Measurements from ENCODE around the gene PTCH1.
A peak's percentile ranks its signal among the peaks of the same experiment; 100 is the strongest.

PTCH1 gene

DNA sequence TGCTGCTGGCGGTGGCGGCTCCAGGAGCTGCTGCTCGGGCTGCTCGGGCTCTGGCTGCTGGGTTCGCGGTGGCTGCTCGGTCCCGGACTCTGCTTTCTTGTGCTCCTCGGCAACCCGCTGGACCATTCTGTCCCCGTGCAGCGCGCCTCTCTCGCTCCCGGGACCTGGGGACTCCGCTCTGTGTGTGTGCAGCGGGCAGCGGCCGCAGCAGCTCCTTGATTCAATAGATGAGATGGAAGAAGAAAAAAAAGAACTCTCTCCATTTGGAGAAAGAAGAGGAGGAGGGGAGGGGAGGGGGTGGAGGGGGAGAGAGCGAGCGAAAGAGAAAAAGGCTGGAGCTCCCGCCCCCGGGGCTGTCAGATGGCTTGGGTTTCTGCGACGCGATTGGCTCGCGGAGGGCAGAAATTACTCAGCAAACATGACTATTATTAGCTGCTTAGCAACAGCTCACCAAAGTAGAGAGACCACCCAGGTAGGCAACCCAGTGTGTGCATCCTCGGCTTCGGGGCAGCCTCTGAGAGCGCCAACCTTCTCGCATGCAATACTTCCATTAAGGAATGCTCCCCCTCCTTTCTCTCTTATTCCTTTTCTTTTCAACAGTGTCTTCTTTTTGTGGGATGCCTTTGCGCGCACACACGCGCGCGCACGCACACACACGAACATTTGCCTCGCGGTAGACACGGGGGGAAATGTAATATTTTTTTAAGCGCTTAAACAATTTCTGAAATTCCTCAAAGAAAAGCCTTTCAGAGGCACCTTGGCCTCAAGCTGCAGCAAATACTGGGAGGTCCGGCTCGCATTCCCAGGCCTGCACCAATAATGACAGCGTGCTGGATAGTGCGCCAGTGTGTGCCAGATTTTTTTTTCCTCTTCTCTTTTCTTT, 7.6 kb downstream of the PTCH1 start:
- peak; percentile 92 for DNase-seq (ENCODE audit: low spot score)
- TF ChIP-seq, protein P1, sequence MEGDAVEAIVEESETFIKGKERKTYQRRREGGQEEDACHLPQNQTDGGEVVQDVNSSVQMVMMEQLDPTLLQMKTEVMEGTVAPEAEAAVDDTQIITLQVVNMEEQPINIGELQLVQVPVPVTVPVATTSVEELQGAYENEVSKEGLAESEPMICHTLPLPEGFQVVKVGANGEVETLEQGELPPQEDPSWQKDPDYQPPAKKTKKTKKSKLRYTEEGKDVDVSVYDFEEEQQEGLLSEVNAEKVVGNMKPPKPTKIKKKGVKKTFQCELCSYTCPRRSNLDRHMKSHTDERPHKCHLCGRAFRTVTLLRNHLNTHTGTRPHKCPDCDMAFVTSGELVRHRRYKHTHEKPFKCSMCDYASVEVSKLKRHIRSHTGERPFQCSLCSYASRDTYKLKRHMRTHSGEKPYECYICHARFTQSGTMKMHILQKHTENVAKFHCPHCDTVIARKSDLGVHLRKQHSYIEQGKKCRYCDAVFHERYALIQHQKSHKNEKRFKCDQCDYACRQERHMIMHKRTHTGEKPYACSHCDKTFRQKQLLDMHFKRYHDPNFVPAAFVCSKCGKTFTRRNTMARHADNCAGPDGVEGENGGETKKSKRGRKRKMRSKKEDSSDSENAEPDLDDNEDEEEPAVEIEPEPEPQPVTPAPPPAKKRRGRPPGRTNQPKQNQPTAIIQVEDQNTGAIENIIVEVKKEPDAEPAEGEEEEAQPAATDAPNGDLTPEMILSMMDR (IDR thresholded peaks at IDR 0.05): no peak
- Histone ChIP-seq H3K4me3 (peak overlapping the region; percentile 80), H3K27ac (peak overlapping the region; percentile 88 to 93)

DNA sequence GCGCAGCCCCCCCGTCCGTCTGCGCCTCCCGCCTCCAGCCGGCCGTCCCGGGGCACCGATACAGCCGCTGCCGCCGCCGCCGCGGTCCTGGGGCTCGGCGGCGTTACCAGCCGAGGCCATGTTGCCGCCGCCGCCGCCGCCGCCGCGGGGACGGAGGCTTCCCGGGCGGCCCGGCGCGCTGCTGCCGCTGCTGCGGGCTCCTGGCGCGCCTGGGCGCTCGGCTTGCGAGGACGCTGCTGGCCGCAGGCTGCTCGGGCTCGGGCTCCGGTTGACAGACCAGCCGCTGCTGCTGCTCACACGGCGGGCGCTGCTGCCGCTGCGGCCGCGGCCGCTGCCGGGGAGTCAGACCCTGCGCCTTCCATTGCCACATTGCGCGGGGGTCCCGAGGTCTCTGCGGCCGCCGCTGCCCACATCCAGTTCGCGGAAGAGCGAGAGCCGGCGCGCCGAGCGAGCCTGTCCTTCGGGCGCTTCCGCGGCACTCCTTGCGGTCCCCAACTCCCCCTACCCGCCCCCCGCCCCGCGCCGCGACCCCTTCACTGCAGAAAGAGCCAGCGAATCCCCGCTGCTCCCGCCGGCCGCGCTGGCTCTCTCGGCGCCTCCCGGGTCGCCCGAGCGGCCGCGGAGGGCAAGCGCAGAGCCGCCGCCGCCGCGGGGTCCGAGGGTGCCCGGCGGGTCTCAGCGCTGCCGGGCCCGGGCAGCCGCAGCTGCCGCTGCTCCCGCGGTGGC, 8.4 kb downstream of the PTCH1 start:
- DNase-seq (ENCODE audit: low spot score): no peak
- TF ChIP-seq, protein P1 (IDR thresholded peaks at IDR 0.05): no peak
- peak overlapping the region; percentile 88 to 93 for H3K27ac ChIP-seq
- H3K4me3 ChIP-seq: peak overlapping the region; percentile 80

DNA sequence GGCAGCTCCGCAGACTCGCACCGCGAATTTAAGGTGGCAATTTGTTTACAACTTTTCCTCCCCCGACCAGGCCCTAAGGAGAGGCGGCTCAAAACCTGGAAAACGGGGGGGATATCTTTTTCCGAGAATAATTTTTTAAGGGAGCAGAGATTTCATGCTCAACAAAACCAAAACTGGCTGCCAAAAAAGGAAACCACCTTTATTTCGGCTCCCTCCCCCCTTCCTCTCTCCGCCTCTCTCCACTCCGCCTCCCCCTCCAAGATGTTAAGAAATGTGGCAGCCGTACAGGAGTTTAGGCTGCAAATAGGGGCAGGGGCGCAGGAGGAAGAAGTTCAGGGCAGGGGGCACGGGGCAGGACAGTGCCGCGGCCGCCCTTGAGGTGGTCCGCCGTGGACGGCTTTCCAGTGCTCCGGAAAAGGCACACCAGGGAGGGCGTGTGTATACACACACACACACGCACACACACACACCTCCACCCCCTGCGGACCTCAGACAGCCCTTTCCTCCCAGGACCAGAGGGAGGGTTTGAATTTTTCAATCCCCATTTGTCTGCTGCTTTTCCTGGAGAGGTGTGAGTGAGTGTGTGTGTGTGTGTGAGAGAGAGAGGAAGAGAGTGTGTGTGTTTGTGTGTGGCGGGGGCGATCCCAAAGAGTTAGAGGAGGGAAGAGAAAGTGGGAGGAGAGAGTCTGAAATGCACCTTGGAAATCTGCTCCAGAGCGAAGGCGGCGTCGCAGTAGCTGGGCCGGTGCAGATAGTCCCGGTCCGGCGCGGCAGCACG, 9.1 kb downstream of the PTCH1 start:
- peak overlapping the region; percentile 88 to 93 for H3K27ac ChIP-seq
- peak overlapping the region; percentile 80 for H3K4me3 ChIP-seq
- no peak for DNase-seq (ENCODE audit: low spot score)
- TF ChIP-seq, protein P1 (IDR thresholded peaks at IDR 0.05): no peak

DNA sequence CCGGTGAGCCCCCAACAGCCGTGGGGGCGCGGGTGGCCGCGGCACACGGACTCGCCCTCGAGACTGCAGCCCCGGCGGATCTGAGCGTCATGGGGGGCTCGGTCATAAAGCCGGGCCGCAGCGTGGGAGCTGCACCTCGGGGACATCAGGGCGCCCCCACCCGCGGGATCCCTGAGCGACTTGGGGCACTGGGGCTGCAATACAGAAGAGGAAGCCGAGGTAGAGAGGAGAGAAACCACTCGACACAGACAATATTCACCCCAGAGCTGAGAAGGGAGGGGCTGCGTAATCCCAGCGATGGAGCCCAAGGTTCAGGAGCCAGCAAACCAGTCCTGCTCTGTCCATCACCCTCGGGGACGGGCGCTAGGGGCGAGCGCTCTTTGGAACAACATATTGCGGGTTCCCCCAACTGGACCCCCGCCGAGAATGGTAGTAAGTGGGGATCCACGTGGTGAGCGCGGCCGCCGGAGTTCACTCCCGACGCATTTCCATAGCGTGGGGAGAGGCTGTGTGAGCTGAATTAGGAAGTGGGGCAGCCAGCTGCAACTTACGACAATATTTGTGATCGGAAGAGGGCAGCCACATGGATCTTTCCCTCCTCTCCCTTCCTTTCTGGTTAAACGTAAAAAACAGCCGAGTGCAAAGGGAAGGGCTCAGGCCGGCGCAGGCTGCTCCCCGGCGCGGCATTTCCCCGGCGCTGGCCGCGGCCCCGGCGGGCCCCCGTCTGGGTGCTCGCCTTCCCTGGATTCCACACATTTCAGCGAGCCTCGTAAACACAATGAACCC, 9.9 kb downstream of the PTCH1 start:
- peak overlapping the region; percentile 80 for H3K4me3 ChIP-seq
- TF ChIP-seq, protein P1 (IDR thresholded peaks at IDR 0.05): no peak
- H3K27ac ChIP-seq: peak overlapping the region; percentile 88 to 93
- DNase-seq (ENCODE audit: low spot score): peak; percentile 80

DNA sequence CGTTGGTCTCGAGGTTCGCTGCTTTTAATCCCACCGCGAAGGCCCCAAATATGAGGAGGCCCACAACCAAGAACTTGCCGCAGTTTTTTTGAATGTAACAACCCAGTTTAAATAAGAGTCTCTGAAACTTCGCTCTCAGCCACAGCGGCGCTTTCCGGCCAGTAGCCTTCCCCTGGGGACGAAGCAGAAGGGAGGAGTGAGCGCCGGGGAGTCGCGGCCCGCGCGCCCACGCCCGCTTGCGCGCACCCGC, 10.4 kb downstream of the PTCH1 start:
- Histone ChIP-seq H3K4me3 (peak overlapping the region; percentile 80), H3K27ac (peak overlapping the region; percentile 88 to 93)
- DNase-seq (ENCODE audit: low spot score): no peak
- TF ChIP-seq, protein P1 (IDR thresholded peaks at IDR 0.05): no peak

DNA sequence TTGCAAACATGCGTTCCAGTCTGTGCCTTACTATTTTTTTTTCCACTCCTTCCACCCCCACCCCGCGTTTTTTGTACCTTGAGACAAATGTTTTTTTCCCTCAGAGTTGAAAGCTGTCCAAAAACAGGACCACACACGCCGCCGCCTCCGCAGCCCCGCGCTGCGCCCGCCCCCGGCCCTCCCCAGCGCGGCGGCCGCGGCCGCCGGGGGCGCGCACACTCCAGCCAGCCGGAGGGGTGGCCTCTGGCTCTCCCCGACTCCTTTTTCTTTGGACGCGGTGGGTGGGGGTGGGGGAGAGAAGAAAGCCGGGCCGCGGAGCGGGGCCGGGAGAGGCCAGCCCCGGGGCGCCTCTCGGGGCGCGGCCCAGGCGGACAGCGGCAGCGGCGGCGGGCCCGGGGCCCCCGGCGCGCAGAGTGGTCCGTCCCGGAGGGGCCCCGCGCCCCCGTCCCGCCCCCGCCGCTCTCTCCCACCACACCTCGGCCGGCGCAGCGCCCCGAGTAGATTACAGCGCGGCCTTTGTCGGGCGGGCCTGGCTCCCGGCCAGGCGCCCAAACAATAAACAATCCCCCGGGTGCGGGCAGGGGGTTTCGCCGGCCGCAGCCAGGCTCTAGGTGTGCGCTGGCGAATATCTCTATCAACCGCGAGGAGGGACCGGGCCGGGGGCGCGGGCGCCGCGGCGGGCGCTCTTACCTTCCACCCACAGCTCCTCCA, 10.9 kb downstream of the PTCH1 start:
- H3K27ac ChIP-seq: peak overlapping the region; percentile 88 to 93
- DNase-seq (ENCODE audit: low spot score): no peak

More for the DNA sequence above, 10.9 kb downstream of the PTCH1 start:
- H3K4me3 ChIP-seq: peak overlapping the region; percentile 80
- TF ChIP-seq, protein P1 (IDR thresholded peaks at IDR 0.05): no peak

Measured in coronary artery (tissue), 2 donors.